Fibroblast of pulmonary artery (primary cell): ENCODE results near the gene TTBK1.
A peak's percentile ranks its signal among the peaks of the same experiment; 100 is the strongest.

Experiments
- DNase-seq: peaks from one replicate; pipeline ENCODE4 v3.0.0-alpha.2; 2010; ENCODE audit warnings: low read depth
- H3K4me3 ChIP-seq: replicated peaks from 2 replicates; pipeline ENCODE4 v1.5.1; 2011; ENCODE audit warnings: low read depth, mild to moderate bottlenecking, control low read depth, low read length, moderate library complexity
- TF ChIP-seq, protein P1 (sequence below): IDR thresholded peaks from 2 replicates; pipeline ENCODE4 v1.5.1; 2011; ENCODE audit warnings: mild to moderate bottlenecking, control low read depth, low read length, inconsistent platforms; ENCODE audit errors: missing control alignments

Gene TTBK1

GRCh38 chr6:43203029-43203717 lies 40.1 kb upstream of the TTBK1 start:
- H3K4me3 ChIP-seq: no peak overlapping the region
- no peak for DNase-seq
- TF ChIP-seq, protein P1, sequence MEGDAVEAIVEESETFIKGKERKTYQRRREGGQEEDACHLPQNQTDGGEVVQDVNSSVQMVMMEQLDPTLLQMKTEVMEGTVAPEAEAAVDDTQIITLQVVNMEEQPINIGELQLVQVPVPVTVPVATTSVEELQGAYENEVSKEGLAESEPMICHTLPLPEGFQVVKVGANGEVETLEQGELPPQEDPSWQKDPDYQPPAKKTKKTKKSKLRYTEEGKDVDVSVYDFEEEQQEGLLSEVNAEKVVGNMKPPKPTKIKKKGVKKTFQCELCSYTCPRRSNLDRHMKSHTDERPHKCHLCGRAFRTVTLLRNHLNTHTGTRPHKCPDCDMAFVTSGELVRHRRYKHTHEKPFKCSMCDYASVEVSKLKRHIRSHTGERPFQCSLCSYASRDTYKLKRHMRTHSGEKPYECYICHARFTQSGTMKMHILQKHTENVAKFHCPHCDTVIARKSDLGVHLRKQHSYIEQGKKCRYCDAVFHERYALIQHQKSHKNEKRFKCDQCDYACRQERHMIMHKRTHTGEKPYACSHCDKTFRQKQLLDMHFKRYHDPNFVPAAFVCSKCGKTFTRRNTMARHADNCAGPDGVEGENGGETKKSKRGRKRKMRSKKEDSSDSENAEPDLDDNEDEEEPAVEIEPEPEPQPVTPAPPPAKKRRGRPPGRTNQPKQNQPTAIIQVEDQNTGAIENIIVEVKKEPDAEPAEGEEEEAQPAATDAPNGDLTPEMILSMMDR: no peak

DNA sequence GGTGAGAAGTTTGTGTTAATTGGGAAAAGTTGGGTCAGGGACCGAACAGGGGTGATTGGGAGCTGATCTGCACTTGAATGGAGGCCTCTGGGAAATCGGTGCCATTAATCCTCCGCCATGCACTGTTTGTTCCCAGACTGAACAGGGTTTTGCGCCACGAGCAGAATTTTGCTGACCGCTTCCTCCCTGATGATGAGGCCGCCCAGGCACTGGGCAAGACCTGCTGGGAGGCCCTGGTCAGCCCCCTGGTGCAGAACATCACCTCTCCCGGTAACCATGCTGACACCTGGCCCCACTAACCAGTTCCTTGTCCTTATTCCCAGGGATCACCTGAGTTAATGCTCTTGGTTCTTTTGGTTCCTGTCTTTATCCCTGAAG lies 39.6 kb upstream of the TTBK1 start:
- no peak overlapping the region for H3K4me3 ChIP-seq
- DNase-seq: no peak
- TF ChIP-seq, protein P1: no peak

- no peak overlapping the region for H3K4me3 ChIP-seq
- TF ChIP-seq, protein P1: no peak
- no peak for DNase-seq
Observed at GRCh38 chr6:43204271-43205105, 38.8 kb upstream of the TTBK1 start.

- TF ChIP-seq, protein P1: no peak
- no peak for DNase-seq
- H3K4me3 ChIP-seq: no peak overlapping the region
Observed at GRCh38 chr6:43205849-43206248, 37.4 kb upstream of the TTBK1 start.

DNA sequence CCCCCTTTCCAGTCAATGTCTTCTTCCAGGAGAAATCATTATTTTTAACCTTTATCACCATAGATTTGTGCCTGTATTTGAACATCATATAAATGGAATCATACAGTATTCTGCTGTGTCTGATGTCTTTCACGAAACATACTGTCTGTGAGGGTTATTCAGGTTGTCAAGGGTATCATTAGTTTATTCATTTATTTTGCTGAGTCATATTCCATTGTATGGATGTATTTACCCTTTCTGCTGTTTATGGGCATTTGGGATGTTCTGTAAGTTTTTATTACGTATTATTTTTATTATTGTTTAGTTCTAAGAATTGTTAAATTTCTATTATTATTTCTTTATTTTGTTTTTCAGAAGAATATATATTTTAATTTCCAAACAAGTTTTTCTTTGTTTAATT lies 36.0 kb upstream of the TTBK1 start:
- no peak for DNase-seq
- TF ChIP-seq, protein P1: no peak
- H3K4me3 ChIP-seq: no peak overlapping the region

DNA sequence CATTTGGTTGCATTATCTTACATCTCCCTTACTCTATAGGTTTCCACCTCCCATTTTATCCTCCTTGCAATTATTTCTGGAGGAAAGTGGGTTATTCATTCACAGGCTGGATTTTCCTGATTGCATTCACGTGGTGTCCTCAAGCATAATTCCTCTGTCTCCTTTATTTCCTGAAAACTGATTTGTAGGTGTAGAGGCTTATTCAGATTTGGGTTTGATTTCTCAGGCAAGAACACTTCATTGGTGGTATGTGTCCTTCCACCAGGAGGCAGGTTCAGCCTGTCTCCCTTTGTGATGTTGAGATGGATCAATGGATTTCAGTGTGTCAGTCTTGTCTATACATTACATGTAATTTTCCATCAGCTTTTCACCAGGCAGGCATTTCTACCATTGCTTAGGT lies 31.3 kb upstream of the TTBK1 start:
- TF ChIP-seq, protein P1: peak; percentile 7
- no peak overlapping the region for H3K4me3 ChIP-seq
- DNase-seq: no peak
